CD8-positive, alpha-beta memory T cell (primary cell): ENCODE results near the gene TADA1. TPM values are rescaled to one million over a fixed set of nuclear protein-coding genes. Genes with fewer than 3 reads are reported as not detected.

Source experiments
- CTCF ChIA-PET: fragments of 350-600 bp; sonication (Branson Sonifier 250); formaldehyde crosslinking; loops from one replicate; lab custom pipeline; 2021; ENCODE audit warnings: antibody characterized with exemption; lab: Charles Lee
- POLR2A ChIA-PET: fragments of 350-600 bp; sonication (Branson Sonifier 250); formaldehyde crosslinking; loops from one replicate; lab custom pipeline; 2021; ENCODE audit warnings: antibody characterized with exemption; lab: Charles Lee
- DNase-seq, 5 donors: peaks; one replicate each; pipeline versions ENCODE4 v3.0.0 to v3.0.0-alpha.2; 2020 to 2022; ENCODE audit warnings: mixed read lengths in 1 of 5
- H3K27ac ChIP-seq: one replicate; pipeline ENCODE4 v1.7.0; 2013; ENCODE audit warnings: low read depth, mild to moderate bottlenecking, low read length, moderate library complexity
- H3K27me3 ChIP-seq: 2 replicates; pipeline ENCODE4 v1.7.0; 2013; ENCODE audit warnings: low read length, mild to moderate bottlenecking; ENCODE audit not compliant: insufficient read depth, poor library complexity, severe bottlenecking
- H3K36me3 ChIP-seq: 2 replicates; pipeline ENCODE4 v1.7.0; 2013; ENCODE audit warnings: mild to moderate bottlenecking, low read length, moderate library complexity; ENCODE audit not compliant: insufficient read depth
- H3K4me1 ChIP-seq: 2 replicates; pipeline ENCODE4 v1.7.0; 2013; ENCODE audit warnings: mild to moderate bottlenecking, low read length, moderate library complexity; ENCODE audit not compliant: insufficient read depth
- H3K4me3 ChIP-seq: 2 replicates; pipeline ENCODE4 v1.7.0; 2013; ENCODE audit warnings: mild to moderate bottlenecking, low read length
- H3K9me3 ChIP-seq: 2 replicates; pipeline ENCODE4 v1.7.0; 2013; ENCODE audit warnings: mild to moderate bottlenecking, low read length
- H3K27ac Mint-ChIP-seq, 8 donors: one replicate each; pipeline ENCODE4 v1.8.0; 2020 to 2021; ENCODE audit warnings: mixed read lengths in 8 of 8, mild to moderate bottlenecking in 6 of 8, inconsistent platforms in 3 of 8, moderate library complexity in 3 of 8
- H3K27me3 Mint-ChIP-seq, 2 donors: one replicate each; pipeline ENCODE4 v1.8.0; 2020 to 2021; ENCODE audit warnings: mixed read lengths in 2 of 2, mild to moderate bottlenecking in 1 of 2, moderate library complexity in 1 of 2
- H3K36me3 Mint-ChIP-seq, 3 donors: one replicate each; pipeline ENCODE4 v1.8.0; 2020 to 2021; ENCODE audit warnings: mixed read lengths in 3 of 3, inconsistent platforms in 1 of 3, mild to moderate bottlenecking in 1 of 3
- H3K4me1 Mint-ChIP-seq, 3 donors: one replicate each; pipeline ENCODE4 v1.8.0; 2020 to 2021; ENCODE audit warnings: mixed read lengths in 3 of 3, inconsistent platforms in 1 of 3, mild to moderate bottlenecking in 1 of 3
- H3K4me3 Mint-ChIP-seq, 7 donors: one replicate each; pipeline ENCODE4 v1.8.0; 2020 to 2021; ENCODE audit warnings: mixed read lengths in 7 of 7, mild to moderate bottlenecking in 6 of 7, moderate library complexity in 4 of 7, inconsistent platforms in 2 of 7
- H3K9me3 Mint-ChIP-seq, 5 donors: one replicate each; pipeline ENCODE4 v1.8.0; 2020 to 2022; ENCODE audit warnings: mixed read lengths in 5 of 5, mild to moderate bottlenecking in 3 of 5, moderate library complexity in 2 of 5, inconsistent platforms in 1 of 5
- polyA plus RNA-seq: library from polyadenylated mRNA; unstranded; fragments of 300-500 nt; fragmentation: Illumina TruSeq; gene quantifications from one replicate; pipeline ENCODE4 v1.2.3, GENCODE V29; 2021
- total RNA-seq, 2 experiments: library from RNA; stranded (reverse); gene quantifications; one replicate each; pipeline ENCODE4 v1.2.3, GENCODE V29; 2021

The TADA1 gene
- total and polyA plus RNA-seq, 3 experiments from 2014 or later: 13.2 to 18.6 (median 18.5) TPM

DNA sequence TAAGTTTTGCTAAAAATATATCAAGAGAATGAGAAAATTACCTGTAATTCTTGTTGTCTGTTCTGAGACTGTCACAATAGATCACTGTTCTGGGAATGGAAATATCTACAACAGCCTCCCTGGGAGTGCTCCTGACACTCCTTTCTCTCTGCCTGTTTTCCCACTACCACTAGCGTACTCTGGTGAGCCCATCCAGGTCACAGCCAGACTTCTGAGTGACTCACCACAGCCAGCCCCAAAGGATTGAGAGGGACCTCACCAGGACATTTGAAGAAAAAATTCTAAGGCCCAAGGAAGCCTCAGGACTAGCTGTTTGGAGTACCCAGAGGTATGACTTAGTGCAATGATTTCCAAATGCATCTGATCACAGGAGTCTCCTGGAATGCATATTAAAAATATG is 39.0 kb upstream of the TADA1 start:
- Histone ChIP-seq H3K4me3 (no peak overlapping the region), H3K27me3 (peaks cover 8% of the 10 kb centered on the region), H3K27ac (no peak overlapping the region), H3K36me3 (no peaks in the 10 kb centered on the region), H3K4me1 (no peaks in the 10 kb centered on the region), H3K9me3 (no peaks in the 10 kb centered on the region)
- H3K4me1 Mint-ChIP-seq: peaks cover 3 to 10% (median 9%) of the 10 kb centered on the region in 3 donors
- no peak overlapping the region for H3K27ac Mint-ChIP-seq
- peaks cover 0 to 2% (median 0%) of the 10 kb centered on the region in 3 donors for H3K36me3 Mint-ChIP-seq
- peaks cover 0 to 2% (median 0%) of the 10 kb centered on the region in 5 donors for H3K9me3 Mint-ChIP-seq
- DNase-seq: no peak
- ChIA-PET POLR2A (no interaction called here), CTCF (interaction anchor here (16.9 kb wide), 1 partner anchor 144 kb away, joined by 454 read pairs; no protein-coding TSS in a partner anchor)
- no peak overlapping the region for H3K4me3 Mint-ChIP-seq
- peaks cover 16 to 22% of the 10 kb centered on the region in 2 donors for H3K27me3 Mint-ChIP-seq

DNA sequence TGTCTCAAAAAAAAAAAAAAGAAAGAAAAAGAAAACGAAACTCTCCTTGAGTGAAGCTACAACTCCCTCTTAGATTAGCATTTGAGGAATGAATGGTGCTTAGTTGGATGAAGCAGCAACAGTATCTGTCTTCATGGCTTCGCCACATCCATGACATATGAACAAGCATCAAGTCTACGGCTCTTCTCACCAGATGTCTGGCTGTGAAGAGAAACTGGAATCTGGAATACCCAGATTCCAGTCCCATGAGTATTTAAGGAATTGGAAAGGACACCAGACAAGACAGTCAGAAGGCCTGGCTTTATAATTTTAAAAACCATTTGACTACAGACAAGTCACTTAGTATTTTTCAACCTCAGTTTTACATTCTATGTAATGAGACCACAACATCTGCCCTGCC is 38.0 kb upstream of the TADA1 start:
- H3K27me3 ChIP-seq: no peaks in the 10 kb centered on the region
- peaks cover 0 to 2% (median 0%) of the 10 kb centered on the region in 3 donors for H3K36me3 Mint-ChIP-seq
- H3K4me3 ChIP-seq: no peak overlapping the region
- no peak for DNase-seq
- H3K4me3 Mint-ChIP-seq: no peak overlapping the region
- ChIA-PET POLR2A (no interaction called here), CTCF (interaction anchor here (16.9 kb wide), 1 partner anchor 145 kb away, joined by 454 read pairs; no protein-coding TSS in a partner anchor)
- no peaks in the 10 kb centered on the region for H3K9me3 ChIP-seq
- H3K4me1 Mint-ChIP-seq: peaks cover 3 to 9% (median 8%) of the 10 kb centered on the region in 3 donors
- peaks cover 8 to 14% of the 10 kb centered on the region in 2 donors for H3K27me3 Mint-ChIP-seq
- no peak overlapping the region for H3K27ac Mint-ChIP-seq
- H3K4me1 ChIP-seq: no peaks in the 10 kb centered on the region
- no peaks in the 10 kb centered on the region for H3K36me3 ChIP-seq
- no peak overlapping the region for H3K27ac ChIP-seq
- H3K9me3 Mint-ChIP-seq: peaks cover 0 to 2% (median 0%) of the 10 kb centered on the region in 5 donors

DNA sequence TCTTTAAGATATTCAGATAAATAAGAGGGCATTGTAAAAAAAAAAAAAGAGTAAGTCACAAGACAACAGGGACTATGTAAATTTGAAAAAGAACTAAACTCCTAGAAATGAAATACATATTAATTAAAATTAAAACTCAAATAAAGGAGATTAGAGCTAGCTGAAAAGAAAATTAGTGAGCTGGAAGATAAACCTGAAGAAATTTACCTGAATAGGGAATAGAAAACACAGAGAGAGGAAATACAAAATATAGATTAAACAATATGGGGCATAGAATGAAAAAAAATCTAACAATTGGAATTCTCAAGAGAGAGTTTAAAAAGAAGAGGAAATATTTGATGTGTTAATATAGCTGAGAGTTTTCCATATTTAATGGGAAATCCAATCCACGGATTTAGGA is 35.6 kb upstream of the TADA1 start:
- H3K27ac ChIP-seq: no peak overlapping the region
- Mint-ChIP-seq H3K9me3 (peaks cover 0 to 2% (median 0%) of the 10 kb centered on the region in 5 donors), H3K27me3 (peaks cover 0 to 16% of the 10 kb centered on the region in 2 donors), H3K27ac (no peak overlapping the region), H3K4me1 (peaks cover 3 to 9% (median 8%) of the 10 kb centered on the region in 3 donors), H3K4me3 (no peak overlapping the region), H3K36me3 (peaks cover 0 to 2% (median 0%) of the 10 kb centered on the region in 3 donors)
- H3K4me1 ChIP-seq: no peaks in the 10 kb centered on the region
- CTCF ChIA-PET: interaction anchor here (0.8 to 16.9 kb wide), 3 partner anchors 28 to 147 kb away, joined by 3 to 454 read pairs (median 13); no protein-coding TSS in a partner anchor
- POLR2A ChIA-PET: no interaction called here
- H3K4me3 ChIP-seq: no peak overlapping the region
- no peaks in the 10 kb centered on the region for H3K36me3 ChIP-seq
- no peak for DNase-seq
- H3K27me3 ChIP-seq: no peaks in the 10 kb centered on the region
- no peaks in the 10 kb centered on the region for H3K9me3 ChIP-seq

DNA sequence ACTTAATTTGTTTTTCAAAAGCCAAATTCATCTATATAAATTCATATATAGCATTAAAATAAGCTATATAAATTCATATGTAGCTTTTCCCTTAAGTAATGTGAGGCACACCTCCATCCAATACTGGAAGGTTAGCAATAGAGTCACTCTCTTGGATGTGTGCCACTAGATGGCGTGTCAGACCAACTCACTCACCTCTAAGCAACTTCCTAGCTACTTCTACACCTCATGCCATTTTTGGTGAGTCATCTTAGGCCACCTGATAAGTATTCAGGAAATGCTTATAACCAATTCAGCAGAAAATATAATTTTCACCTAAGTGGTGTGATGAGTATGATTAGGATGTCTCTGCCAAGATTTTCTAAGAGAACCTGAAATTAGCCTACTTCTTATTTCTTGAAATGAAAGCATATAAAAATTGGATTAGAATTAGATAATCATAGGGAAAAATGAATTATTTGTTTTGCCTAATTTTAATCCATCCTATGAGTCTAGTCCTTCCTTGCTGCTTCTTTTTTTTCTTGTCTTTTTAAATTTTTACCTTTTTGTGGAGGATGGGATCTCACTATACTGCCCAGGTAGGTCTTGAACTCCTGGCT is 34.4 kb upstream of the TADA1 start:
- H3K4me1 Mint-ChIP-seq: peaks cover 3 to 9% (median 8%) of the 10 kb centered on the region in 3 donors

DNA sequence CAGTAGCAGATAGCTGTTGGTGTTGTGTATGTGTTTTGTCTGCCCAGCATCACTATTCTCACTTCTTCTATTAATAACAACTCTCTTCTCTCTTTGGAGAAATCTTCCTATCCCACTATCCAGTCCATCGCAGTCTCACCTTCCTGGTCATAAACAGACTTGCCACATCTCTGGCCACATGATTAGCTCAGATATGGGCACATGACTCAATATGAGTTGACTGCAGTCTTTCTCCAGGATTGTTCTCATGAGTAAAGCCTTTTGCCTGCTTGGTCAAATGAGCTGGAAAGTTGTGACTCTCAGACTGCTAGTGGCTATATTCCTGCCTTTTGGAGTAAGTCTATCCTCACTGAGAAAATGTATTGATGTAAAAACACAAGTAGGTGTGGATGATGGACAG is 32.9 kb upstream of the TADA1 start:
- no peaks in the 10 kb centered on the region for H3K9me3 ChIP-seq
- DNase-seq: no peak
- no peaks in the 10 kb centered on the region for H3K4me1 ChIP-seq
- H3K4me1 Mint-ChIP-seq: peaks cover 3 to 9% (median 8%) of the 10 kb centered on the region in 3 donors
- H3K9me3 Mint-ChIP-seq: peaks cover 0 to 2% (median 0%) of the 10 kb centered on the region in 5 donors
- H3K27ac Mint-ChIP-seq: no peak overlapping the region
- H3K36me3 Mint-ChIP-seq: peaks cover 0 to 2% (median 0%) of the 10 kb centered on the region in 3 donors
- ChIA-PET CTCF (interaction anchor here (1.3 to 16.9 kb wide), 6 partner anchors 25 to 310 kb away, joined by 4 to 454 read pairs (median 14); partner anchors contain the start of genes POU2F1 and TADA1), POLR2A (no interaction called here)
- no peak overlapping the region for H3K4me3 Mint-ChIP-seq
- no peak overlapping the region for H3K4me3 ChIP-seq
- no peak overlapping the region for H3K27ac ChIP-seq
- no peaks in the 10 kb centered on the region for H3K27me3 ChIP-seq
- H3K36me3 ChIP-seq: no peaks in the 10 kb centered on the region
- peaks cover 5 to 19% of the 10 kb centered on the region in 2 donors for H3K27me3 Mint-ChIP-seq

More for the DNA sequence above, 34.4 kb upstream of the TADA1 start:
- Histone ChIP-seq H3K27ac (no peak overlapping the region), H3K4me3 (no peak overlapping the region), H3K27me3 (no peaks in the 10 kb centered on the region), H3K36me3 (no peaks in the 10 kb centered on the region), H3K9me3 (no peaks in the 10 kb centered on the region), H3K4me1 (no peaks in the 10 kb centered on the region)
- CTCF ChIA-PET: interaction anchor here (0.6 to 16.9 kb wide), 33 partner anchors 9 to 643 kb away, joined by 3 to 454 read pairs (median 4); partner anchors contain the start of genes CREG1, ILDR2, POU2F1 and TADA1
- Mint-ChIP-seq H3K4me3 (no peak overlapping the region), H3K36me3 (peaks cover 0 to 2% (median 0%) of the 10 kb centered on the region in 3 donors), H3K9me3 (peaks cover 0 to 2% (median 0%) of the 10 kb centered on the region in 5 donors), H3K27ac (no peak overlapping the region), H3K27me3 (peaks cover 1 to 19% of the 10 kb centered on the region in 2 donors)
- POLR2A ChIA-PET: interaction anchor here (0.5 to 1.4 kb wide), 6 partner anchors 147 to 537 kb away, joined by 3 to 8 read pairs (median 4); partner anchors contain the start of gene GPA33
- peak; percentile 51 to 83 (median 66) for DNase-seq

DNA sequence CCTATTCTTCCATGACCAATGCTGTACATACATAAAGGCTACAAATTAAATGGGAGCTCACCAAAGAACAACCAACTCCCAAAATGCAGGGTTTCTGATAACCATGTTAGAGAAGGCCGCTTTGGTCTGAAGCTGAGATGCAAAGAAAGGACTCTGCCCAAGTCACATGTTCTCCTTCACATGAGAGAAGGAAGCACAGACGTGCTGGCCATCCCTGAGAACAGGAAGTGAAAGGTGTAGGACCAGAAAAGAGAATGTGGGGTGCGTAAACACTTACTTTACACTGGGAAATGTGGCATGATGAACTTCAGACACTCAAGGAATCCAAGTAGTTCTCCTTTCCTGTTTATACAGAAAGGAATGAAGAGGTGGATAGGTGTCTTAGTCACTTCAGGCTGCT is 31.7 kb upstream of the TADA1 start:
- H3K4me3 ChIP-seq: no peak overlapping the region
- no peak for DNase-seq
- H3K4me1 ChIP-seq: no peaks in the 10 kb centered on the region
- peak overlapping the region in 1 of 8 donors; percentile 39 for H3K27ac Mint-ChIP-seq
- peaks cover 3 to 9% (median 8%) of the 10 kb centered on the region in 3 donors for H3K4me1 Mint-ChIP-seq
- POLR2A ChIA-PET: no interaction called here
- CTCF ChIA-PET: interaction anchor here (16.9 kb wide), 1 partner anchor 151 kb away, joined by 454 read pairs; no protein-coding TSS in a partner anchor
- H3K9me3 Mint-ChIP-seq: peaks cover 0 to 2% (median 0%) of the 10 kb centered on the region in 5 donors
- H3K36me3 ChIP-seq: no peaks in the 10 kb centered on the region
- no peak overlapping the region for H3K27ac ChIP-seq
- no peak overlapping the region for H3K4me3 Mint-ChIP-seq
- H3K9me3 ChIP-seq: no peaks in the 10 kb centered on the region
- H3K36me3 Mint-ChIP-seq: peaks cover 0 to 2% (median 0%) of the 10 kb centered on the region in 3 donors
- peaks cover 7 to 19% of the 10 kb centered on the region in 2 donors for H3K27me3 Mint-ChIP-seq
- no peaks in the 10 kb centered on the region for H3K27me3 ChIP-seq

DNA sequence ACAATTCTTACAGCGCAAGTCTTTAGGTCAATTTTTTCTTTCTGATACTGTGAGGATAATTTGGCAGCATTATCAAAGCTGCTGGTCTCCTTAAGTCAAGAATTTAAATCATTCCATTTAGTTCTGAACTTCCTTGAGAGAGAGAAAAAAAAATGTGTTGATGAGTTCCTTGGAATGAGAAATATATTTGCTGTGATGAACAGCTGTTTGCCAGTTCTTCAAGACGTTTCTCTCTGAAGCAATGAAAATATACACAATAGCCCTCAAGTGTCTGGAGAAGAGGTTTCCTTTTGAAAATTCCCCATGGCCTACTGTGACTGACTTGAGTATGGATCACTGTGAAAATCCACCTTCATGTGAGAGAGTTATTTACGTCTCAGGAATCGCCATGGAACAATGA is 31.0 kb upstream of the TADA1 start:
- Histone ChIP-seq H3K9me3 (no peaks in the 10 kb centered on the region), H3K4me1 (no peaks in the 10 kb centered on the region), H3K36me3 (no peaks in the 10 kb centered on the region), H3K27me3 (no peaks in the 10 kb centered on the region), H3K27ac (no peak overlapping the region), H3K4me3 (no peak overlapping the region)
- peaks cover 3 to 9% (median 8%) of the 10 kb centered on the region in 3 donors for H3K4me1 Mint-ChIP-seq
- POLR2A ChIA-PET: no interaction called here
- DNase-seq: no peak
- H3K36me3 Mint-ChIP-seq: peaks cover 0 to 2% (median 0%) of the 10 kb centered on the region in 3 donors
- no peak overlapping the region for H3K4me3 Mint-ChIP-seq
- H3K27me3 Mint-ChIP-seq: peaks cover 7 to 19% of the 10 kb centered on the region in 2 donors
- no peaks in the 10 kb centered on the region for H3K9me3 Mint-ChIP-seq
- CTCF ChIA-PET: interaction anchor here (16.9 kb wide), 1 partner anchor 152 kb away, joined by 454 read pairs; no protein-coding TSS in a partner anchor
- no peak overlapping the region for H3K27ac Mint-ChIP-seq
